A673 (cell line): ENCODE data around the gene ITIH5. TPM values are rescaled to one million over a fixed set of nuclear protein-coding genes. Genes with fewer than 3 reads are reported as not detected.

ENCODE experiments used
- BruUV-seq: library from RNA; stranded (reverse); fragments of 400-500 nt; replicated peaks from 2 replicates; lab custom pipeline; 2021; lab: Mats Ljungman, UMichigan
- CTCF ChIA-PET: fragments of 300-600 bp; sonication (Branson Sonifier 250); formaldehyde crosslinking; loops from one replicate; lab custom pipeline; 2022; ENCODE audit warnings: antibody characterized with exemption; lab: Charles Lee
- POLR2A ChIA-PET: fragments of 300-600 bp; sonication (Branson Sonifier 250); formaldehyde crosslinking; loops from one replicate; lab custom pipeline; 2022; ENCODE audit warnings: antibody characterized with exemption; ENCODE audit not compliant: low non-redundant PET; lab: Charles Lee
- DNase-seq: peaks from one replicate; pipeline ENCODE4 v3.0.0-alpha.2; 2015; ENCODE audit warnings: low spot score
- H3K27ac ChIP-seq: fragments of 200-600 bp; sonication (generic); 2 replicates; pipeline ENCODE4 v1.5.1; 2016; ENCODE audit warnings: mixed run types, low read depth, mild to moderate bottlenecking, mixed read lengths, antibody characterized with exemption, low read length; ENCODE audit not compliant: poor library complexity, severe bottlenecking
- H3K27me3 ChIP-seq: fragments of 200-600 bp; sonication (generic); replicated peaks from 2 replicates; pipeline ENCODE4 v1.6.1; 2017; ENCODE audit warnings: mixed run types, low read depth, mild to moderate bottlenecking, mixed read lengths, antibody characterized with exemption, low read length; ENCODE audit not compliant: insufficient read depth, poor library complexity
- H3K36me3 ChIP-seq: fragments of 200-600 bp; sonication (generic); 2 replicates; pipeline ENCODE4 v1.6.1; 2016; ENCODE audit warnings: mixed run types, mild to moderate bottlenecking, mixed read lengths, antibody characterized with exemption, low read length; ENCODE audit not compliant: insufficient read depth, poor library complexity, severe bottlenecking
- H3K4me1 ChIP-seq: fragments of 200-600 bp; sonication (generic); 2 replicates; pipeline ENCODE4 v1.6.1; 2017; ENCODE audit warnings: mixed run types, mild to moderate bottlenecking, mixed read lengths, antibody characterized with exemption, low read length; ENCODE audit not compliant: insufficient read depth, poor library complexity, severe bottlenecking
- H3K4me3 ChIP-seq: fragments of 200-600 bp; sonication (generic); 2 replicates; pipeline ENCODE4 v1.5.1; 2016; ENCODE audit warnings: low read depth, mixed run types, mild to moderate bottlenecking, mixed read lengths, low read length; ENCODE audit not compliant: poor library complexity, severe bottlenecking
- H3K9me3 ChIP-seq: fragments of 200-600 bp; sonication (generic); 2 replicates; pipeline ENCODE4 v1.6.1; 2016; ENCODE audit warnings: mixed run types, low read depth, mild to moderate bottlenecking, mixed read lengths, antibody characterized with exemption, low read length; ENCODE audit not compliant: poor library complexity, severe bottlenecking
- CTCF ChIP-seq: fragments of 300-800, 200-600 bp; sonication (generic); conservative IDR thresholded peaks from 2 replicates; pipeline ENCODE4 v1.5.1; 2017; ENCODE audit warnings: low read depth, mild to moderate bottlenecking, antibody characterized with exemption, low read length, moderate library complexity, mixed read lengths
- EZH2 ChIP-seq: fragments of 200-600 bp; sonication (generic); IDR thresholded peaks from 2 replicates; pipeline ENCODE4 v1.6.1; 2017; ENCODE audit warnings: borderline replicate concordance, low read depth, mild to moderate bottlenecking, mixed read lengths, antibody characterized with exemption, low read length; ENCODE audit not compliant: poor library complexity, severe bottlenecking
- intact Hi-C: fragments of 100-400 bp; cut with micrococcal nuclease; formaldehyde crosslinking; loops from one replicate; pipeline ENCODE4 v1.10.0; 2022; ENCODE audit not compliant: unreplicated experiment
- total RNA-seq: library from RNA; stranded (reverse); gene quantifications from 2 replicates; pipeline ENCODE4 v1.2.3, GENCODE V29; 2021

ITIH5 gene
- total RNA-seq, 1 experiment from 2014 or later = not detected

GRCh38 chr10:7545261-7545660 is 121.5 kb downstream of the ITIH5 start:
- Histone ChIP-seq H3K4me1 (peaks cover 6% of the 10 kb centered on the region), H3K27ac (no peak overlapping the region), H3K9me3 (no peaks in the 10 kb centered on the region), H3K27me3 (no peaks in the 10 kb centered on the region), H3K36me3 (no peaks in the 10 kb centered on the region), H3K4me3 (no peak overlapping the region)
- DNase-seq = no peak
- intact Hi-C loops = no loop called here
- CTCF ChIA-PET = no interaction called here
- BruUV-seq = no TSS peak
- POLR2A ChIA-PET = no interaction called here
- TF ChIP-seq CTCF = no peak
- no peak for TF ChIP-seq EZH2

- POLR2A ChIA-PET = no interaction called here
- intact Hi-C loops = no loop called here
- Histone ChIP-seq H3K4me1 (peaks cover 6% of the 10 kb centered on the region), H3K9me3 (no peaks in the 10 kb centered on the region), H3K27ac (no peak overlapping the region), H3K36me3 (no peaks in the 10 kb centered on the region), H3K27me3 (no peaks in the 10 kb centered on the region), H3K4me3 (no peak overlapping the region)
- no peak for TF ChIP-seq CTCF
- no peak for TF ChIP-seq EZH2
- peak; percentile 64 for DNase-seq
- CTCF ChIA-PET = no interaction called here
- BruUV-seq = no TSS peak
Measured at GRCh38 chr10:7544203-7544602, 122.6 kb downstream of the ITIH5 start.

GRCh38 chr10:7542189-7542914 is 124.4 kb downstream of the ITIH5 start:
- ChIA-PET CTCF (no interaction called here), POLR2A (no interaction called here)
- H3K27me3 ChIP-seq = no peaks in the 10 kb centered on the region
- no peaks in the 10 kb centered on the region for H3K36me3 ChIP-seq
- intact Hi-C loops = no loop called here
- no peak for DNase-seq
- TF ChIP-seq CTCF = no peak
- no peak for TF ChIP-seq EZH2
- peaks cover 6% of the 10 kb centered on the region for H3K4me1 ChIP-seq
- no peaks in the 10 kb centered on the region for H3K9me3 ChIP-seq
- H3K27ac ChIP-seq = no peak overlapping the region
- BruUV-seq = no TSS peak
- H3K4me3 ChIP-seq = no peak overlapping the region
